Brain pericyte (primary cell): ENCODE results near the gene AKR1C1.
"Not testable (repeated sequence)": the region's sequence is repeated elsewhere in the genome, so short reads cannot be mapped to it uniquely, and the experiment has no call there.

Source experiments
- DNase-seq: peaks from one replicate; pipeline ENCODE4 v3.0.0-alpha.2; 2012; ENCODE audit warnings: low read depth, low spot score

Gene AKR1C1

GRCh38 chr10:4983615-4984216 is 20.5 kb downstream of the AKR1C1 start:
- DNase-seq: no peak

GRCh38 chr10:4984223-4984622 is 21.0 kb downstream of the AKR1C1 start:
- DNase-seq: no peak

GRCh38 chr10:4984971-4985594 is 21.9 kb downstream of the AKR1C1 start:
- DNase-seq: no peak

GRCh38 chr10:4988000-4988641 is 24.9 kb downstream of the AKR1C1 start:
- DNase-seq: not testable (repeated sequence)

GRCh38 chr10:4990217-4990616 is 27.0 kb downstream of the AKR1C1 start:
- DNase-seq: no peak

GRCh38 chr10:4991463-4991862 is 28.2 kb downstream of the AKR1C1 start:
- not testable (repeated sequence) for DNase-seq

GRCh38 chr10:4992564-4992963 is 29.3 kb downstream of the AKR1C1 start:
- not testable (repeated sequence) for DNase-seq

GRCh38 chr10:4994260-4994659 is 31.0 kb downstream of the AKR1C1 start:
- not testable (repeated sequence) for DNase-seq

GRCh38 chr10:4998671-4999070 is 35.5 kb downstream of the AKR1C1 start:
- DNase-seq: no peak

GRCh38 chr10:5002013-5002727 is 39.0 kb downstream of the AKR1C1 start:
- no peak for DNase-seq

GRCh38 chr10:5003127-5004029 is 40.2 kb downstream of the AKR1C1 start, which contains the start of gene AKR1C2:
TSS of gene AKR1C2 (minus strand) at chr10:5003857. CDS start at chr10:5003835, 22 bp downstream.
- DNase-seq: not testable (repeated sequence)

- DNase-seq: not testable (repeated sequence)
Measured at GRCh38 chr10:5004030-5004385, 40.8 kb downstream of the AKR1C1 start.

- DNase-seq: not testable (repeated sequence)
Measured at GRCh38 chr10:5004501-5004900, 41.3 kb downstream of the AKR1C1 start.

GRCh38 chr10:5008857-5009548 is 45.8 kb downstream of the AKR1C1 start:
- DNase-seq: not testable (repeated sequence)

- not testable (repeated sequence) for DNase-seq
Measured at GRCh38 chr10:5010043-5010442, 46.8 kb downstream of the AKR1C1 start.

GRCh38 chr10:5011392-5011791 is 48.2 kb downstream of the AKR1C1 start:
- DNase-seq: not testable (repeated sequence)

GRCh38 chr10:5012595-5012994 is 49.4 kb downstream of the AKR1C1 start:
- no peak for DNase-seq

GRCh38 chr10:5013385-5013784 is 50.2 kb downstream of the AKR1C1 start:
- no peak for DNase-seq

GRCh38 chr10:5014200-5014910 is 51.1 kb downstream of the AKR1C1 start:
- DNase-seq: not testable (repeated sequence)

- DNase-seq: no peak
Measured at GRCh38 chr10:5014936-5015335, 51.7 kb downstream of the AKR1C1 start.
